Sigmoid colon (tissue), 7 donors: ENCODE data around the gene GRM8. TPM values are rescaled to one million over a fixed set of nuclear protein-coding genes. Genes with fewer than 3 reads are reported as not detected.

ENCODE experiments used
- DNase-seq: peaks from one replicate; pipeline ENCODE4 v3.0.0-alpha.2; 2019
- H3K27ac ChIP-seq, 4 donors: fragments of 200-600 bp; sonication (generic); one replicate each; pipeline ENCODE4 v1.5.1; 2016 to 2019; ENCODE audit warnings: mild to moderate bottlenecking in 1 of 4
- H3K27me3 ChIP-seq, 3 donors: fragments of 200-600 bp; sonication (generic); one replicate each; pipeline ENCODE4 v1.5.1; 2019; ENCODE audit warnings: mild to moderate bottlenecking in 1 of 3
- H3K36me3 ChIP-seq, 4 donors: fragments of 200-600 bp; sonication (generic); one replicate each; pipeline ENCODE4 v1.5.1; 2016 to 2019
- H3K4me1 ChIP-seq, 4 donors: fragments of 200-600 bp; sonication (generic); one replicate each; pipeline ENCODE4 v1.5.1; 2017 to 2019
- H3K4me3 ChIP-seq, 4 donors: fragments of 200-600 bp; sonication (generic); one replicate each; pipeline ENCODE4 v1.5.1; 2017 to 2019; ENCODE audit warnings: mild to moderate bottlenecking in 2 of 4, moderate library complexity in 1 of 4
- H3K9me3 ChIP-seq, 4 donors: fragments of 200-600 bp in 3 of 4; sonication (generic) in 3 of 4; one replicate each; pipeline versions ENCODE4 v1.5.1 to v1.6.1; 2013 to 2019
- CTCF ChIP-seq, 4 experiments: fragments of 450-650 bp in 3 of 4; fragments of 200-600 bp in 1 of 4; IDR thresholded peaks; one replicate each; pipeline ENCODE4 v1.5.1; 2016 to 2019; ENCODE audit warnings: antibody characterized with exemption in 4 of 4, mild to moderate bottlenecking in 3 of 4, moderate library complexity in 2 of 4
- EP300 ChIP-seq, 4 donors: sonication (generic); formaldehyde crosslinking; IDR thresholded peaks; one replicate each; pipeline ENCODE4 v1.6.1; 2017; ENCODE audit warnings: antibody characterized with exemption in 4 of 4
- POLR2A ChIP-seq, 2 donors: fragments of 450-650 bp; IDR thresholded peaks; one replicate each; pipeline ENCODE4 v1.6.1; 2016; ENCODE audit warnings: antibody characterized with exemption in 2 of 2, mild to moderate bottlenecking in 2 of 2, moderate library complexity in 2 of 2
- POLR2AphosphoS5 ChIP-seq, 4 donors: sonication (generic); formaldehyde crosslinking; IDR thresholded peaks; one replicate each; pipeline ENCODE4 v1.6.1; 2017; ENCODE audit warnings: antibody characterized with exemption in 4 of 4
- WGBS, 2 donors: extraction: QIAGEN DNeasy Blood & Tissue Kit; methylation state at CpG; one replicate each; pipeline ENCODE4 v1.1.7; 2013; 5-methylcytosine and 5-hydroxymethylcytosine counted together
- intact Hi-C: fragments of 100-400 bp; cut with DNase I; formaldehyde crosslinking; loops from one replicate; pipeline ENCODE4 v1.15.1; 2023
- polyA plus RNA-seq, 3 donors: library from polyadenylated mRNA; stranded (reverse); fragments of 200-250 nt; gene quantifications; one replicate each; pipeline ENCODE4 v1.2.3, GENCODE V29; 2013
- total RNA-seq, 4 donors: library from RNA; depleted of rRNA; stranded (reverse); fragments of >200 nt; gene quantifications; one replicate each; pipeline ENCODE4 v1.1.0, GENCODE V29; 2016
- donor health status: healthy with polysubstance abuse.
- donor health status: Bipolar disorder and iron deficiency.
- donor health status: healthy.

GRM8 gene
- total and polyA plus RNA-seq, 7 donors = 0.27 to 1.9 (median 0.55) TPM; not detected in 4

- intact Hi-C loops = no loop called here
- H3K4me1 ChIP-seq = no peaks in the 10 kb centered on the region
- H3K27me3 ChIP-seq = no peaks in the 10 kb centered on the region
- H3K9me3 ChIP-seq = no peaks in the 10 kb centered on the region
- no peak overlapping the region for H3K27ac ChIP-seq
- no peak for DNase-seq
- no peaks in the 10 kb centered on the region for H3K36me3 ChIP-seq
- WGBS, 2 donors = 53 to 64% methylated on average over 4 of the region's 4 CpGs
- no peak for TF ChIP-seq POLR2AphosphoS5 (IDR thresholded peaks at IDR 0.05)
- TF ChIP-seq EP300 (IDR thresholded peaks at IDR 0.05) = no peak
- no peak overlapping the region for H3K4me3 ChIP-seq
Observed at GRCh38 chr7:126485791-126486190, 767.0 kb downstream of the GRM8 start.

GRCh38 chr7:126483972-126484371 lies 768.8 kb downstream of the GRM8 start:
- H3K4me3 ChIP-seq = no peak overlapping the region
- 76 to 77% methylated on average over 3 of the region's 3 CpGs for WGBS, 2 donors
- no peaks in the 10 kb centered on the region for H3K27me3 ChIP-seq
- H3K4me1 ChIP-seq = no peaks in the 10 kb centered on the region
- no peaks in the 10 kb centered on the region for H3K9me3 ChIP-seq
- no peak overlapping the region for H3K27ac ChIP-seq
- DNase-seq = no peak
- intact Hi-C loops = no loop called here
- no peak for TF ChIP-seq POLR2A (IDR thresholded peaks at IDR 0.05)
- no peak for TF ChIP-seq EP300 (IDR thresholded peaks at IDR 0.05)
- no peak for TF ChIP-seq POLR2AphosphoS5 (IDR thresholded peaks at IDR 0.05)
- TF ChIP-seq CTCF (IDR thresholded peaks at IDR 0.05) = no peak
- no peaks in the 10 kb centered on the region for H3K36me3 ChIP-seq

- intact Hi-C loops = no loop called here
Observed at GRCh38 chr7:126472825-126473224, 779.9 kb downstream of the GRM8 start.

GRCh38 chr7:126462405-126462804 lies 790.3 kb downstream of the GRM8 start:
- DNase-seq = no peak
- no peak for TF ChIP-seq EP300 (IDR thresholded peaks at IDR 0.05)
- no peak for TF ChIP-seq POLR2AphosphoS5 (IDR thresholded peaks at IDR 0.05)
- H3K9me3 ChIP-seq = no peaks in the 10 kb centered on the region
- H3K27ac ChIP-seq = no peak overlapping the region
- no peak overlapping the region for H3K4me3 ChIP-seq
- H3K36me3 ChIP-seq = no peaks in the 10 kb centered on the region
- intact Hi-C loops = no loop called here
- 66 to 81% methylated on average over 2 of the region's 2 CpGs for WGBS, 2 donors
- H3K4me1 ChIP-seq = no peaks in the 10 kb centered on the region
- H3K27me3 ChIP-seq = no peaks in the 10 kb centered on the region

More at GRCh38 chr7:126472825-126473224, 779.9 kb downstream of the GRM8 start:
- Histone ChIP-seq H3K27ac (no peak overlapping the region), H3K4me3 (no peak overlapping the region), H3K27me3 (no peaks in the 10 kb centered on the region), H3K4me1 (no peaks in the 10 kb centered on the region), H3K36me3 (no peaks in the 10 kb centered on the region), H3K9me3 (peaks cover 0 to 4% (median 3%) of the 10 kb centered on the region in 4 donors)
- no peak for TF ChIP-seq EP300 (IDR thresholded peaks at IDR 0.05)
- DNase-seq = no peak

- no peaks in the 10 kb centered on the region for H3K36me3 ChIP-seq
- H3K4me1 ChIP-seq = no peaks in the 10 kb centered on the region
- DNase-seq = no peak
- 84 to 87% methylated on average over 2 of the region's 2 CpGs for WGBS, 2 donors
- intact Hi-C loops = no loop called here
- no peaks in the 10 kb centered on the region for H3K9me3 ChIP-seq
- H3K27ac ChIP-seq = no peak overlapping the region
- no peak overlapping the region for H3K4me3 ChIP-seq
- H3K27me3 ChIP-seq = no peaks in the 10 kb centered on the region
- TF ChIP-seq CTCF (IDR thresholded peaks at IDR 0.05) (no peak), POLR2AphosphoS5 (IDR thresholded peaks at IDR 0.05) (no peak), EP300 (IDR thresholded peaks at IDR 0.05) (no peak), POLR2A (IDR thresholded peaks at IDR 0.05) (no peak)
Observed at GRCh38 chr7:126460664-126461063, 792.1 kb downstream of the GRM8 start.

GRCh38 chr7:126453104-126453503 lies 799.6 kb downstream of the GRM8 start:
- no peaks in the 10 kb centered on the region for H3K27me3 ChIP-seq
- no peaks in the 10 kb centered on the region for H3K9me3 ChIP-seq
- TF ChIP-seq POLR2AphosphoS5 (IDR thresholded peaks at IDR 0.05) = no peak
- TF ChIP-seq EP300 (IDR thresholded peaks at IDR 0.05) = no peak
- TF ChIP-seq CTCF (IDR thresholded peaks at IDR 0.05) = no peak
- TF ChIP-seq POLR2A (IDR thresholded peaks at IDR 0.05) = no peak
- H3K36me3 ChIP-seq = no peaks in the 10 kb centered on the region
- 84 to 92% methylated on average over 3 of the region's 3 CpGs for WGBS, 2 donors
- no peak overlapping the region for H3K4me3 ChIP-seq
- no peak for DNase-seq
- intact Hi-C loops = no loop called here
- no peaks in the 10 kb centered on the region for H3K4me1 ChIP-seq
- H3K27ac ChIP-seq = no peak overlapping the region
